AG08396 (cell line): ENCODE measurements around the gene AUTS2.

Source experiments
- DNase-seq: peaks from one replicate; pipeline ENCODE4 v3.0.0; 2012; ENCODE audit warnings: low spot score, mixed read lengths

Gene AUTS2

GRCh38 chr7:70416986-70417655 is 818.8 kb downstream of the AUTS2 start:
- no peak for DNase-seq

- no peak for DNase-seq
Measured at GRCh38 chr7:70419526-70420380, 821.5 kb downstream of the AUTS2 start.

- DNase-seq = no peak
Measured at GRCh38 chr7:70420381-70420662, 822.0 kb downstream of the AUTS2 start.

GRCh38 chr7:70421319-70421718 is 823.0 kb downstream of the AUTS2 start:
- no peak for DNase-seq

- no peak for DNase-seq
Measured at GRCh38 chr7:70426249-70426880, 828.1 kb downstream of the AUTS2 start.

- DNase-seq = no peak
Measured at GRCh38 chr7:70432567-70433001, 834.3 kb downstream of the AUTS2 start.

- DNase-seq = no peak
Measured at GRCh38 chr7:70434376-70434775, 836.1 kb downstream of the AUTS2 start.

- DNase-seq = no peak
Measured at GRCh38 chr7:70434821-70435220, 836.5 kb downstream of the AUTS2 start.

- no peak for DNase-seq
Measured at GRCh38 chr7:70435634-70436033, 837.4 kb downstream of the AUTS2 start.

- DNase-seq = no peak
Measured at GRCh38 chr7:70436790-70437350, 838.6 kb downstream of the AUTS2 start.

- DNase-seq = no peak
Measured at GRCh38 chr7:70439651-70440050, 841.4 kb downstream of the AUTS2 start.

GRCh38 chr7:70446448-70447143 is 848.3 kb downstream of the AUTS2 start:
- no peak for DNase-seq

- DNase-seq = no peak
Measured at GRCh38 chr7:70448312-70448906, 850.1 kb downstream of the AUTS2 start.

GRCh38 chr7:70450731-70451130 is 852.5 kb downstream of the AUTS2 start:
- DNase-seq = no peak

- DNase-seq = no peak
Measured at GRCh38 chr7:70455925-70456324, 857.6 kb downstream of the AUTS2 start.

GRCh38 chr7:70456719-70457118 is 858.4 kb downstream of the AUTS2 start:
- no peak for DNase-seq

GRCh38 chr7:70457482-70457881 is 859.2 kb downstream of the AUTS2 start:
- no peak for DNase-seq

GRCh38 chr7:70457883-70458680 is 859.8 kb downstream of the AUTS2 start:
- DNase-seq = no peak

GRCh38 chr7:70458745-70459144 is 860.5 kb downstream of the AUTS2 start:
- DNase-seq = no peak

- DNase-seq = no peak
Measured at GRCh38 chr7:70459546-70459945, 861.3 kb downstream of the AUTS2 start.

GRCh38 chr7:70460071-70460470 is 861.8 kb downstream of the AUTS2 start:
- DNase-seq = no peak
